ENCODE results near the gene INPP5A.

Gene INPP5A

GRCh38 chr10:132634241-132634946 lies 96.8 kb downstream of the INPP5A start:
- no peak for DNase-seq

- DNase-seq = no peak
These were observed 97.3 kb downstream of the INPP5A start for GRCh38 chr10:132634947-132635271.

GRCh38 chr10:132636358-132636757 lies 98.8 kb downstream of the INPP5A start:
- no peak for DNase-seq

- no peak for DNase-seq
These were observed 100.0 kb downstream of the INPP5A start for GRCh38 chr10:132637477-132638129.

- no peak for DNase-seq
These were observed 100.5 kb downstream of the INPP5A start for GRCh38 chr10:132638130-132638515.

GRCh38 chr10:132639470-132639869 lies 101.9 kb downstream of the INPP5A start:
- DNase-seq = no peak

GRCh38 chr10:132640326-132641125 lies 102.9 kb downstream of the INPP5A start:
- no peak for DNase-seq

GRCh38 chr10:132641401-132641800 lies 103.8 kb downstream of the INPP5A start:
- no peak for DNase-seq

GRCh38 chr10:132641966-132642731 lies 104.6 kb downstream of the INPP5A start:
- DNase-seq = no peak

- DNase-seq = no peak
These were observed 105.1 kb downstream of the INPP5A start for GRCh38 chr10:132642732-132643008.

GRCh38 chr10:132643709-132644526 lies 106.3 kb downstream of the INPP5A start:
- no peak for DNase-seq

GRCh38 chr10:132644527-132645246 lies 107.1 kb downstream of the INPP5A start:
- no peak for DNase-seq

- DNase-seq = no peak
These were observed 107.6 kb downstream of the INPP5A start for GRCh38 chr10:132645247-132645530.

- no peak for DNase-seq
These were observed 108.2 kb downstream of the INPP5A start for GRCh38 chr10:132645630-132646442.

- DNase-seq = no peak
These were observed 109.0 kb downstream of the INPP5A start for GRCh38 chr10:132646443-132647097.

- DNase-seq = no peak
These were observed 109.8 kb downstream of the INPP5A start for GRCh38 chr10:132647424-132647823.

GRCh38 chr10:132648072-132648850 lies 110.7 kb downstream of the INPP5A start:
- DNase-seq = no peak

- no peak for DNase-seq
These were observed 111.4 kb downstream of the INPP5A start for GRCh38 chr10:132648851-132649528.

- no peak for DNase-seq
These were observed 112.2 kb downstream of the INPP5A start for GRCh38 chr10:132649651-132650360.
